ENCODE data around the gene RAMP1. TPM values are rescaled to one million over a fixed set of nuclear protein-coding genes. Genes with fewer than 3 reads are reported as not detected.

RAMP1 gene
- total and polyA plus RNA-seq, 4 donors: 3.1 to 129 (median 23.5) TPM

GRCh38 chr2:237830522-237830921, 28.9 kb upstream of the RAMP1 start (continued):
- TF ChIP-seq ATF3 (IDR thresholded peaks at IDR 0.05) (peak; percentile 28), HNF4G (IDR thresholded peaks at IDR 0.05) (peak; percentile 92), GABPA (IDR thresholded peaks at IDR 0.05 in 1 of 2, conservative IDR thresholded peaks at IDR 0.05 in 1 of 2) (no peak), SP1 (IDR thresholded peaks at IDR 0.05) (peak; percentile 91), JUND (IDR thresholded peaks at IDR 0.05) (peak in 1 of 2 donors; percentile 30), RXRA (IDR thresholded peaks at IDR 0.05) (peak; percentile 37 to 42), FOXA1 (IDR thresholded peaks at IDR 0.05) (no peak), HNF4A (conservative IDR thresholded peaks at IDR 0.05) (peak; percentile 96 to 97)

- no peak overlapping the region for H3K27ac ChIP-seq (ENCODE audit: low read depth in 1 of 2, low read length in 2 of 2)
- TF ChIP-seq HNF4G (IDR thresholded peaks at IDR 0.05) (no peak), ATF3 (IDR thresholded peaks at IDR 0.05) (no peak), REST (IDR thresholded peaks at IDR 0.05) (no peak), GABPA (IDR thresholded peaks at IDR 0.05 in 1 of 2, conservative IDR thresholded peaks at IDR 0.05 in 1 of 2) (no peak), RAD21 (IDR thresholded peaks at IDR 0.05) (no peak), EGR1 (IDR thresholded peaks at IDR 0.05; ENCODE audit: low read depth in 2 of 2) (no peak), HNF4A (conservative IDR thresholded peaks at IDR 0.05) (no peak), TAF1 (conservative IDR thresholded peaks at IDR 0.05) (no peak), ZBTB33 (IDR thresholded peaks at IDR 0.05) (no peak), JUND (IDR thresholded peaks at IDR 0.05) (no peak), FOXA2 (IDR thresholded peaks at IDR 0.05) (no peak), MAX (IDR thresholded peaks at IDR 0.05) (no peak), YY1 (IDR thresholded peaks at IDR 0.05) (no peak), NR2F2 (IDR thresholded peaks at IDR 0.05) (no peak), FOXA1 (IDR thresholded peaks at IDR 0.05) (no peak), RXRA (IDR thresholded peaks at IDR 0.05) (no peak)
- H3K4me1 ChIP-seq (ENCODE audit: control insufficient read depth in 4 of 4, insufficient read depth in 4 of 4, low read length in 3 of 4): peaks cover 3 to 17% (median 13%) of the 10 kb centered on the region in 4 donors
- no peaks in the 10 kb centered on the region for H3K36me3 ChIP-seq (ENCODE audit: control insufficient read depth in 4 of 4, insufficient read depth in 3 of 4, low read depth in 1 of 4, low read length in 3 of 4)
- H3K9ac ChIP-seq (ENCODE audit: low read depth in 1 of 2, low read length in 2 of 2): no peak overlapping the region
- H3K9me3 ChIP-seq (ENCODE audit: control insufficient read depth in 4 of 4, low read length in 3 of 4): no peaks in the 10 kb centered on the region
- 100% methylated on average over 1 of the region's 1 CpG for WGBS
- H3K27me3 ChIP-seq (ENCODE audit: control insufficient read depth in 4 of 4, insufficient read depth in 4 of 4, low read length in 3 of 4): no peaks in the 10 kb centered on the region
- DNase-seq (ENCODE audit: low spot score): no peak
- H3K4me3 ChIP-seq (ENCODE audit: low read depth in 1 of 3, low read length in 3 of 3): no peak overlapping the region
These were observed 25.9 kb upstream of the RAMP1 start for GRCh38 chr2:237833546-237833945.

All from liver (tissue), 9 donors.